Measurements from ENCODE around the gene STAG1. TPM values are rescaled to one million over a fixed set of nuclear protein-coding genes. Genes with fewer than 3 reads are reported as not detected.

STAG1 gene
- total and polyA plus RNA-seq, 9 of the 15 experiments (the other 6 are each of a cell fraction or from before 2014, with no cell fraction given): 2.7 to 17.7 (median 8.8) TPM

GRCh38 chr3:136694321-136694720 lies 57.9 kb downstream of the STAG1 start:
- H3K9me3 ChIP-seq (replicated peaks; ENCODE audit: control insufficient read depth, insufficient read depth, low read depth, low read length): peaks cover 13% of the 10 kb centered on the region; the same call in 1 of the 2 replicates
- peaks cover 41% of the 10 kb centered on the region for H3K79me2 ChIP-seq (ENCODE audit: control insufficient read depth, insufficient read depth, low read length)
- H2AFZ ChIP-seq (ENCODE audit: low read depth, low read length): no peak overlapping the region
- H4K20me1 ChIP-seq (replicated peaks; ENCODE audit: control insufficient read depth, insufficient read depth, low read length): no peaks in the 10 kb centered on the region
- DNase-seq (ENCODE audit: extremely low read depth in 1 of 4, low spot score in 3 of 4): no peak
- TF ChIP-seq CBFA2T3 (IDR thresholded peaks at IDR 0.05) (peak; percentile 38; the same call in 1 of the 2 replicates), CBFA2T2 (conservative IDR thresholded peaks at IDR 0.05) (0 out of 2 replicates have a peak, but pooled peaks have one; percentile 16), HMGXB4 (CRISPR knock-in tag; IDR thresholded peaks at IDR 0.05) (no peak), MEIS2 (IDR thresholded peaks at IDR 0.05; ENCODE audit: partially characterized antibody) (peak; percentile 38)
- in situ Hi-C loops (cut with MboI) (no loop called here), intact Hi-C loops (cut with micrococcal nuclease) (no loop called here)
- WGBS (ENCODE audit: insufficient coverage, low coverage, missing lambda C conversion rate): 51% methylated on average over 2 of the region's 2 CpGs
- no peak overlapping the region for H3K27ac ChIP-seq (ENCODE audit: extremely low read depth, low read depth, low read length)
- no peaks in the 10 kb centered on the region for H3K27me3 ChIP-seq (ENCODE audit: control insufficient read depth in 2 of 2, insufficient read depth in 2 of 2, low read length in 2 of 2)
- POLR2A ChIA-PET: interaction anchor here (1.1 kb wide), 1 partner anchor 30 kb away, joined by 6 read pairs; no protein-coding TSS in a partner anchor
- H3K4me2 ChIP-seq (ENCODE audit: insufficient read depth, low read length): no peak overlapping the region
- BruUV-seq (replicated peaks): no TSS peak
- H3K4me3 ChIP-seq: no peak overlapping the region
- peaks cover 4 to 12% of the 10 kb centered on the region in 2 experiments; a peak in 3 of 5 replicates for H3K4me1 ChIP-seq (replicated peaks in 1 of 2; ENCODE audit: control insufficient read depth in 2 of 2, insufficient read depth in 2 of 2, low read length in 2 of 2)
- H3K9me1 ChIP-seq (ENCODE audit: control insufficient read depth, insufficient read depth, low read length): no peaks in the 10 kb centered on the region
- no peaks in the 10 kb centered on the region for H3K36me3 ChIP-seq (ENCODE audit: control insufficient read depth, insufficient read depth, low read length)
- CTCF ChIA-PET (ENCODE audit: low intra/inter-chr PET ratio): no interaction called here
- FAIRE-seq: no peak
- no peak for ATAC-seq
- H3K9ac ChIP-seq (ENCODE audit: insufficient read depth in 1 of 2, low read depth in 2 of 2, low read length in 2 of 2): no peak overlapping the region

All from K562 (cell line).